ENCODE results near the gene GSTO1.

- TF ChIP-seq, protein P1, sequence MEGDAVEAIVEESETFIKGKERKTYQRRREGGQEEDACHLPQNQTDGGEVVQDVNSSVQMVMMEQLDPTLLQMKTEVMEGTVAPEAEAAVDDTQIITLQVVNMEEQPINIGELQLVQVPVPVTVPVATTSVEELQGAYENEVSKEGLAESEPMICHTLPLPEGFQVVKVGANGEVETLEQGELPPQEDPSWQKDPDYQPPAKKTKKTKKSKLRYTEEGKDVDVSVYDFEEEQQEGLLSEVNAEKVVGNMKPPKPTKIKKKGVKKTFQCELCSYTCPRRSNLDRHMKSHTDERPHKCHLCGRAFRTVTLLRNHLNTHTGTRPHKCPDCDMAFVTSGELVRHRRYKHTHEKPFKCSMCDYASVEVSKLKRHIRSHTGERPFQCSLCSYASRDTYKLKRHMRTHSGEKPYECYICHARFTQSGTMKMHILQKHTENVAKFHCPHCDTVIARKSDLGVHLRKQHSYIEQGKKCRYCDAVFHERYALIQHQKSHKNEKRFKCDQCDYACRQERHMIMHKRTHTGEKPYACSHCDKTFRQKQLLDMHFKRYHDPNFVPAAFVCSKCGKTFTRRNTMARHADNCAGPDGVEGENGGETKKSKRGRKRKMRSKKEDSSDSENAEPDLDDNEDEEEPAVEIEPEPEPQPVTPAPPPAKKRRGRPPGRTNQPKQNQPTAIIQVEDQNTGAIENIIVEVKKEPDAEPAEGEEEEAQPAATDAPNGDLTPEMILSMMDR (IDR thresholded peaks at IDR 0.05): no peak
- TF ChIP-seq POLR2A (IDR thresholded peaks at IDR 0.05): no peak
These were observed 884 bp upstream of the GSTO1 start for GRCh38 chr10:104253606-104254410.
